Mesenchymal stem cell (in vitro differentiated cells and primary cell): ENCODE results near the gene ARPP21.

ENCODE experiments used
- DNase-seq: peaks from one replicate; pipeline ENCODE4 v3.0.0-alpha.2; 2013
- H2AFZ ChIP-seq: one replicate; pipeline ENCODE4 v1.6.1; 2013; ENCODE audit warnings: low read depth, mild to moderate bottlenecking, control low read depth, inconsistent platforms, low read length, moderate library complexity
- H2AK5ac ChIP-seq: 2 replicates; pipeline ENCODE4 v1.6.1; 2013; ENCODE audit warnings: low read length, moderate library complexity, mild to moderate bottlenecking, inconsistent platforms; ENCODE audit not compliant: severe bottlenecking
- H2BK120ac ChIP-seq: one replicate; pipeline ENCODE4 v1.6.1; 2013; ENCODE audit warnings: low read depth, mild to moderate bottlenecking, inconsistent platforms, low read length, moderate library complexity
- H2BK12ac ChIP-seq, 2 experiments: one replicate each; pipeline ENCODE4 v1.6.1; 2013; ENCODE audit warnings: inconsistent platforms in 2 of 2, low read length in 2 of 2, mild to moderate bottlenecking in 2 of 2, moderate library complexity in 2 of 2, control low read depth in 1 of 2
- H2BK15ac ChIP-seq: one replicate; pipeline ENCODE4 v1.6.1; 2013; ENCODE audit warnings: mild to moderate bottlenecking, low read depth, inconsistent platforms; ENCODE audit not compliant: poor library complexity, severe bottlenecking
- H2BK5ac ChIP-seq: 2 replicates; pipeline ENCODE4 v1.6.1; 2013; ENCODE audit warnings: low read depth, mild to moderate bottlenecking, low read length, control low read depth, inconsistent platforms; ENCODE audit not compliant: poor library complexity, severe bottlenecking
- H3K14ac ChIP-seq, 2 experiments: one replicate each; pipeline ENCODE4 v1.6.1; 2013; ENCODE audit warnings: inconsistent platforms in 2 of 2, low read length in 2 of 2, control low read depth in 1 of 2, mild to moderate bottlenecking in 1 of 2, moderate library complexity in 1 of 2
- H3K18ac ChIP-seq, 2 experiments: one replicate each; pipeline ENCODE4 v1.6.1; 2013; ENCODE audit warnings: inconsistent platforms in 2 of 2, low read length in 2 of 2, control low read depth in 1 of 2, low read depth in 1 of 2, mild to moderate bottlenecking in 1 of 2
- H3K23ac ChIP-seq, 2 experiments: one replicate each; pipeline ENCODE4 v1.6.1; 2013; ENCODE audit warnings: inconsistent platforms in 2 of 2, low read length in 2 of 2, mild to moderate bottlenecking in 2 of 2, moderate library complexity in 2 of 2, control low read depth in 1 of 2
- H3K27ac ChIP-seq: 2 replicates; pipeline ENCODE4 v1.5.1; 2013; ENCODE audit warnings: mild to moderate bottlenecking, moderate library complexity, low read length, control low read depth, inconsistent platforms; ENCODE audit not compliant: poor library complexity, severe bottlenecking
- H3K27me3 ChIP-seq, 2 experiments: 2 replicates each; pipeline versions ENCODE4 v1.6.1 to v1.7.0; 2013; ENCODE audit warnings: low read length in 2 of 2, mild to moderate bottlenecking in 2 of 2, moderate library complexity in 2 of 2, control low read depth in 1 of 2, inconsistent platforms in 1 of 2; ENCODE audit not compliant: control insufficient read depth in 1 of 2, insufficient read depth in 1 of 2
- H3K36me3 ChIP-seq, 2 experiments: 2 replicates each; pipeline versions ENCODE4 v1.6.1 to v1.7.0; 2013; ENCODE audit warnings: low read length in 2 of 2, control low read depth in 1 of 2, inconsistent platforms in 1 of 2, low read depth in 1 of 2, mild to moderate bottlenecking in 1 of 2; ENCODE audit not compliant: insufficient read depth in 2 of 2, control insufficient read depth in 1 of 2
- H3K4ac ChIP-seq, 2 experiments: one replicate each; pipeline ENCODE4 v1.6.1; 2013; ENCODE audit warnings: inconsistent platforms in 2 of 2, low read length in 2 of 2, mild to moderate bottlenecking in 2 of 2, moderate library complexity in 2 of 2, control low read depth in 1 of 2, low read depth in 1 of 2
- H3K4me1 ChIP-seq: 2 replicates; pipeline ENCODE4 v1.6.1; 2013; ENCODE audit warnings: low read depth, low read length, control low read depth; ENCODE audit not compliant: control insufficient read depth, insufficient read depth
- H3K4me2 ChIP-seq: 2 replicates; pipeline ENCODE4 v1.6.1; 2013; ENCODE audit warnings: low read length, mild to moderate bottlenecking, inconsistent platforms; ENCODE audit not compliant: poor library complexity, severe bottlenecking
- H3K4me3 ChIP-seq, 2 experiments: 2 replicates each; pipeline versions ENCODE4 v1.5.1 to v1.7.0; 2013; ENCODE audit warnings: low read length in 2 of 2, mild to moderate bottlenecking in 2 of 2, control low read depth in 1 of 2, low read depth in 1 of 2; ENCODE audit not compliant: insufficient read depth in 1 of 2
- H3K79me1 ChIP-seq: replicated peaks from 2 replicates; pipeline ENCODE4 v1.6.1; 2013; ENCODE audit warnings: mild to moderate bottlenecking, control low read depth, low read length, inconsistent platforms; ENCODE audit not compliant: poor library complexity, severe bottlenecking
- H3K9ac ChIP-seq: 2 replicates; pipeline ENCODE4 v1.7.0; 2013; ENCODE audit warnings: mild to moderate bottlenecking, low read length, moderate library complexity
- H3K9me3 ChIP-seq: 2 replicates; pipeline ENCODE4 v1.7.0; 2013; ENCODE audit warnings: mild to moderate bottlenecking, low read length; ENCODE audit not compliant: control insufficient read depth
- H4K8ac ChIP-seq: one replicate; pipeline ENCODE4 v1.6.1; 2013; ENCODE audit warnings: inconsistent platforms, mild to moderate bottlenecking, low read length, moderate library complexity
- H4K91ac ChIP-seq: one replicate; pipeline ENCODE4 v1.6.1; 2013; ENCODE audit warnings: mild to moderate bottlenecking, low read length, inconsistent platforms
- WGBS: methylation state at CpG from one replicate; pipeline ENCODE4 v1.1.7; 2013; ENCODE audit warnings: mixed read lengths; 5-methylcytosine and 5-hydroxymethylcytosine counted together

ARPP21 gene

GRCh38 chr3:35688826-35689225, 49.5 kb downstream of the ARPP21 start:
- no peak overlapping the region for H3K14ac ChIP-seq
- H3K9ac ChIP-seq: no peak overlapping the region
- no peak overlapping the region for H2BK120ac ChIP-seq
- H3K4me1 ChIP-seq: no peaks in the 10 kb centered on the region
- H3K36me3 ChIP-seq: no peaks in the 10 kb centered on the region
- no peak overlapping the region for H2AFZ ChIP-seq
- no peak for DNase-seq
- no peaks in the 10 kb centered on the region for H3K79me1 ChIP-seq
- H2AK5ac ChIP-seq: no peak overlapping the region
- H2BK15ac ChIP-seq: no peak overlapping the region
- no peak overlapping the region for H3K4ac ChIP-seq
- H2BK12ac ChIP-seq: no peak overlapping the region
- no peak overlapping the region for H3K18ac ChIP-seq
- no peak overlapping the region for H4K8ac ChIP-seq
- WGBS: no CpG with 5 or more reads among the region's 3 CpGs
- no peak overlapping the region for H3K4me2 ChIP-seq
- H3K27me3 ChIP-seq: no peaks in the 10 kb centered on the region
- H3K9me3 ChIP-seq: no peaks in the 10 kb centered on the region
- H2BK5ac ChIP-seq: no peak overlapping the region
- H3K4me3 ChIP-seq: no peak overlapping the region
- no peak overlapping the region for H3K27ac ChIP-seq
- no peak overlapping the region for H3K23ac ChIP-seq
- H4K91ac ChIP-seq: no peak overlapping the region

GRCh38 chr3:35690271-35690670, 50.9 kb downstream of the ARPP21 start:
- 81% methylated on average over 4 of the region's 4 CpGs for WGBS
- H2BK5ac ChIP-seq: no peak overlapping the region
- H3K27ac ChIP-seq: no peak overlapping the region
- no peaks in the 10 kb centered on the region for H3K27me3 ChIP-seq
- H3K79me1 ChIP-seq: no peaks in the 10 kb centered on the region
- H4K8ac ChIP-seq: no peak overlapping the region
- no peak overlapping the region for H2BK15ac ChIP-seq
- no peak overlapping the region for H3K14ac ChIP-seq
- no peak overlapping the region for H3K23ac ChIP-seq
- no peak overlapping the region for H2AFZ ChIP-seq
- H3K4me2 ChIP-seq: no peak overlapping the region
- no peaks in the 10 kb centered on the region for H3K36me3 ChIP-seq
- H2BK120ac ChIP-seq: no peak overlapping the region
- H2AK5ac ChIP-seq: no peak overlapping the region
- H3K4ac ChIP-seq: no peak overlapping the region
- no peak for DNase-seq
- no peak overlapping the region for H3K18ac ChIP-seq
- H3K9ac ChIP-seq: no peak overlapping the region
- H3K4me1 ChIP-seq: no peaks in the 10 kb centered on the region
- H2BK12ac ChIP-seq: no peak overlapping the region
- H3K9me3 ChIP-seq: no peaks in the 10 kb centered on the region
- no peak overlapping the region for H3K4me3 ChIP-seq
- H4K91ac ChIP-seq: no peak overlapping the region

GRCh38 chr3:35705904-35706303, 66.6 kb downstream of the ARPP21 start:
- Histone ChIP-seq H3K4ac (no peak overlapping the region), H3K36me3 (peaks cover 0 to 2% of the 10 kb centered on the region in 2 experiments), H3K18ac (no peak overlapping the region), H2BK15ac (no peak overlapping the region), H4K91ac (no peak overlapping the region), H2BK5ac (no peak overlapping the region), H3K14ac (no peak overlapping the region), H2BK120ac (no peak overlapping the region), H3K9me3 (no peaks in the 10 kb centered on the region), H3K4me3 (no peak overlapping the region), H3K23ac (no peak overlapping the region), H3K4me2 (no peak overlapping the region), H3K27me3 (no peaks in the 10 kb centered on the region), H3K4me1 (peaks cover 4% of the 10 kb centered on the region), H3K27ac (no peak overlapping the region), H2AFZ (no peak overlapping the region), H2AK5ac (no peak overlapping the region), H3K79me1 (no peaks in the 10 kb centered on the region), H3K9ac (no peak overlapping the region), H2BK12ac (no peak overlapping the region), H4K8ac (no peak overlapping the region)
- DNase-seq: no peak
- WGBS: 100% methylated on average over 1 of the region's 3 CpGs

GRCh38 chr3:35707904-35708303, 68.6 kb downstream of the ARPP21 start:
- H2BK5ac ChIP-seq: no peak overlapping the region
- no peak overlapping the region for H2BK12ac ChIP-seq
- H3K4me3 ChIP-seq: no peak overlapping the region
- H3K79me1 ChIP-seq: no peaks in the 10 kb centered on the region
- H3K36me3 ChIP-seq: peaks cover 0 to 2% of the 10 kb centered on the region in 2 experiments
- H3K9me3 ChIP-seq: no peaks in the 10 kb centered on the region
- H4K91ac ChIP-seq: no peak overlapping the region
- H3K23ac ChIP-seq: no peak overlapping the region
- H3K4me1 ChIP-seq: peaks cover 4% of the 10 kb centered on the region
- no CpG with 5 or more reads among the region's 3 CpGs for WGBS
- no peak overlapping the region for H2AFZ ChIP-seq
- H3K14ac ChIP-seq: no peak overlapping the region
- no peaks in the 10 kb centered on the region for H3K27me3 ChIP-seq
- no peak overlapping the region for H2BK15ac ChIP-seq
- H3K4ac ChIP-seq: no peak overlapping the region
- no peak overlapping the region for H2BK120ac ChIP-seq
- no peak for DNase-seq
- no peak overlapping the region for H3K27ac ChIP-seq
- no peak overlapping the region for H3K18ac ChIP-seq
- no peak overlapping the region for H3K4me2 ChIP-seq
- H4K8ac ChIP-seq: no peak overlapping the region
- H3K9ac ChIP-seq: no peak overlapping the region
- no peak overlapping the region for H2AK5ac ChIP-seq
